NB4 (cell line): Measurements from ENCODE around the gene UBL7.
A peak's percentile ranks its signal among the peaks of the same experiment; 100 is the strongest.

Experiments
- DNase-seq: peaks from one replicate; pipeline ENCODE4 v3.0.0; 2010; ENCODE audit warnings: low read depth
- H3K4me3 ChIP-seq: one replicate; pipeline ENCODE4 v1.5.1; 2011; ENCODE audit warnings: mild to moderate bottlenecking, low read depth, low read length, moderate library complexity
- CTCF ChIP-seq: IDR thresholded peaks from one replicate; pipeline ENCODE4 v1.5.1; 2012; ENCODE audit warnings: low read depth, low read length
- MYC ChIP-seq: IDR thresholded peaks from 2 replicates; pipeline ENCODE4 v1.6.1; 2011; ENCODE audit warnings: low read depth, low read length
- POLR2A ChIP-seq: IDR thresholded peaks from 2 replicates; pipeline ENCODE4 v1.6.1; 2011; ENCODE audit warnings: mild to moderate bottlenecking; ENCODE audit not compliant: insufficient read length; ENCODE audit errors: extremely low read depth
- TF ChIP-seq, protein P1 (sequence below): IDR thresholded peaks from 2 replicates; pipeline ENCODE4 v1.6.1; 2011; ENCODE audit warnings: low read depth, low read length

The UBL7 gene

DNA sequence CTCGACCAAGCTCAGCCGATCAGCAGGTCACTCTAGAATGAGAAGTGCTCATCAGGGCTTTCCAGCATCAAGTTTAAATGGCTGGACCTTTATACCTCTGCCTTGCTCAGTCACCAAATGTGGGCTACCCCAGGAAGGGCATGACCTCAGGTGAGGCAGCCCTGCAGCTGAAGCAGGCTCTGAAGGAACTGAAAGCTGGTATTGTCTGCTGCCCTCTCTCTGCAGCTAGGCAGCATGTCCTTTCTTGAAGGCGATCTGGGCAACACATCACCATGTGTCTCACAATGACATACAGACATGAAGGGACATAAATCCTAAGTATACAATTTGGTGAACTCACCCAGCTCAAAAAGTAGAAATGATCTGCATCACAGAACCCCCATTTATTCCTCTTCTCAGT, 41.3 kb upstream of the UBL7 start:
- DNase-seq = no peak
- no peak overlapping the region for H3K4me3 ChIP-seq
- no peak for TF ChIP-seq MYC
- TF ChIP-seq, protein P1, sequence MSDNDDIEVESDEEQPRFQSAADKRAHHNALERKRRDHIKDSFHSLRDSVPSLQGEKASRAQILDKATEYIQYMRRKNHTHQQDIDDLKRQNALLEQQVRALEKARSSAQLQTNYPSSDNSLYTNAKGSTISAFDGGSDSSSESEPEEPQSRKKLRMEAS = 0 out of 2 replicates have a peak, but pooled peaks have one; percentile 17
- no peak for TF ChIP-seq POLR2A

DNA sequence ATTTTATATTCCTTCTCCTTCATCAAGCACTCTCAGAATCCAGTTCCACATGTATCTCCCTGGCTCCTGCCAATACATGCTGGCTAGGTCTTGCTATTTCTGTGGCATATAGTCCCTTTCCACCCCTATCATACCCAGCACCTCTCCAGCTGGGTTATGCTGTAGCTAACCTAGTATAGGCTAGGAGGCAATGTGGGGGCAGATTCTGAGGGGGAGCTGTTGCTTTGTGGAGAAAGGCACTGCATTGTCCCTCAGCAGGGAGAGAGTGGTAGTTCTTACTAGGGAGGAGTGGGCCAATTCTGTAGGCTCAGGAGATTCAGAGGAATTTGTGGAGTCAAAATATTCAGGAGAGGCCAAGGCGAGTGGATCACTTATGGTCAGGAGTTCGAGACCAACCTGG, 39.4 kb upstream of the UBL7 start:
- H3K4me3 ChIP-seq = no peak overlapping the region
- TF ChIP-seq, protein P1 = no peak
- TF ChIP-seq CTCF = no peak
- DNase-seq = no peak

DNA sequence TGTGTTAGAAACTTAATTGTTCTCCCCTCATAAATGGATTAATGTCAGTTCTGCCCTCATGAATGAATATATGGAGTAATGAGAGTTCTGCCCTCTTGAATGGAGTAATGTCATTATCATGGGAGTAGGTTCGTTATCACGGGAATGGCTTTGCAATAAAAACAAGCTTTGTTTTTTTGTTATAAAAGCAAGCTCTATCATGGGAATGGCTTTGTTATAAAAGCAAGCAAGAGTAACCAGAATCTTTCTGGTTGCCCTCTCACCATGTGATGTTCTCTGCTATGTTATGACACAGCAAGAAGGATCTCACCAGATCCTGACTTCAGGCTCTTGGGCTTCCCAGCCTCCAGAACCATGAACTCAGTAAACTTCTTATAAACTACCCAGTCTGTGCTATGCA, 38.4 kb upstream of the UBL7 start:
- H3K4me3 ChIP-seq = no peak overlapping the region
- DNase-seq = no peak
- TF ChIP-seq, protein P1 = no peak
- TF ChIP-seq CTCF (no peak), POLR2A (no peak), MYC (no peak)

DNA sequence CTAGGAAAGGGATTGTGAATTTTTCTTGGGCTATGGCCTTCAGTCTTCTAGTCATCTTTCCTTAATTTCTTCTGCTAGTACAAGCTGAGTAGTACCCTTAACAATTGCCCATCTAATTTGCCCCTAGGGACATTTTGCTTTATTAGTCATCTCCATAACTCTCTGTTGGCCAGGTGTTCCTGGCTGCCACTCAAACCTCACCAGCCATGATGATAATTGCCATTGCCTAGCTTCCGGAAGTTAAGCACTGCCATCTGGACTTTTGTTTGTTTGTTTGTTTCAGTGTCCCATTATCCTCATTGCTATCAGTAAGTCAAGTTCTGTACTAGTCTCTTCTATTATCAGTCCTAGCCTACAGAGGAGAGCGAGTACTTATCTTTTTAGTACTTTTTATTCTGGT, 36.6 kb upstream of the UBL7 start:
- peak; percentile 19 for DNase-seq
- TF ChIP-seq, protein P1 = no peak
- TF ChIP-seq POLR2A (no peak), CTCF (no peak), MYC (no peak)
- H3K4me3 ChIP-seq = no peak overlapping the region

DNA sequence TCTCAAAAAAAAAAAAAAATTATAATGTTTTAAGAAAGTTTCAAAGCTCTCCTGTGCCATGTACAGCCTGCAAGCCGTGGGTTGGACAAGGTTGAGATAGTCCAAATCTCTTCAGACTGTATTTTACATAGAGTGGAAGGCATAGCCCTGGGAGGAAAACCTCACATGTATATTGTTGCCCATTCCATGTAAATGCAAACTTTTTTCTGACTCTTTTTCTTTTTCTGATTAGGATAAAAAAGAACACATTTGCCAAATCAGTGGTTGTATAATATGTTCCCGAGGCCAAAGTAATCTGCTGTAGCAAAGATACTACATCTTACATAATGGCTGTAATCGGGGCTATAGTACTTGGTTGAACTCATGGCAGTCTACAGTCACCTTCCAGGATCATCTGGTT, 35.7 kb upstream of the UBL7 start:
- TF ChIP-seq, protein P1 = no peak
- TF ChIP-seq CTCF = no peak
- no peak for TF ChIP-seq MYC
- TF ChIP-seq POLR2A = no peak
- DNase-seq = no peak
- H3K4me3 ChIP-seq = no peak overlapping the region

DNA sequence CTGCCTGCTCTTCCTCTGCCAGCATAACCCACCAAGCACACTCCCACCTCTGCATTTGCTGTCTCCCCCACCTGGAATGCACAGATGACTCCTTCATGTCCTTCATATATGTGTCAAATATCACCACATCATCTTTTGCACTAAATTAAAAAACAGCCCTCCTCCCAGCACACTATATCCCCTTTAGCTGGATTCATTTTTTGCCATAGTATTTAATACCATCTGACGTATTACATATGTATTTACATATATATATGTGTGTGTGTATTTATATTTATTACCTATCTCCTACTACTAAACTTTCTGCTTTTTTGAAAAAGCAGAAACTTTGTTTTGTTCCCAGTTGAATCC, 29.4 kb upstream of the UBL7 start:
- H3K4me3 ChIP-seq = no peak overlapping the region
- DNase-seq = no peak
- TF ChIP-seq POLR2A = no peak
- TF ChIP-seq MYC = no peak
- TF ChIP-seq CTCF = no peak
- TF ChIP-seq, protein P1 = no peak
